Common myeloid progenitor, CD34-positive (primary cell): Measurements from ENCODE around the gene CIBAR2.

Source experiments
- CTCF ChIA-PET: fragments of 350-600 bp; sonication (Branson Sonifier 250); formaldehyde crosslinking; loops from one replicate; lab custom pipeline; 2021; ENCODE audit warnings: antibody characterized with exemption; lab: Charles Lee
- POLR2A ChIA-PET: fragments of 350-600 bp; sonication (Branson Sonifier 250); formaldehyde crosslinking; loops from one replicate; lab custom pipeline; 2021; ENCODE audit warnings: antibody characterized with exemption; lab: Charles Lee
- DNase-seq, 3 donors: peaks; one replicate each; pipeline versions ENCODE4 v3.0.0 to v3.0.0-alpha.2; 2013
- H3K27ac ChIP-seq, 2 experiments: 1 replicate in 1 of 2; 2 replicates in 1 of 2; pipeline ENCODE4 v1.7.0; 2013; ENCODE audit warnings: inconsistent platforms in 2 of 2, low read length in 2 of 2, mild to moderate bottlenecking in 2 of 2, low read depth in 1 of 2, moderate library complexity in 1 of 2; ENCODE audit not compliant: severe bottlenecking in 2 of 2, insufficient read depth in 1 of 2, poor library complexity in 1 of 2
- H3K27me3 ChIP-seq, 5 experiments: replicated peaks in 2 of 5; 1 replicate in 3 of 5; 2 replicates in 2 of 5; pipeline versions ENCODE4 v1.6.1 to v1.7.0; 2013; ENCODE audit warnings: low read length in 4 of 5, mild to moderate bottlenecking in 2 of 5, moderate library complexity in 2 of 5, inconsistent platforms in 1 of 5; ENCODE audit not compliant: insufficient read depth in 5 of 5, control insufficient read depth in 4 of 5
- H3K36me3 ChIP-seq, 4 experiments: 1 replicate in 2 of 4; 2 replicates in 2 of 4; pipeline versions ENCODE4 v1.6.1 to v1.7.0; 2013; ENCODE audit warnings: low read length in 3 of 4, control low read depth in 1 of 4, mild to moderate bottlenecking in 1 of 4; ENCODE audit not compliant: control insufficient read depth in 4 of 4, insufficient read depth in 4 of 4
- H3K4me1 ChIP-seq, 4 experiments: 1 replicate in 3 of 4; 2 replicates in 1 of 4; pipeline versions ENCODE4 v1.6.1 to v1.7.1; 2013; ENCODE audit warnings: low read length in 3 of 4, mild to moderate bottlenecking in 3 of 4, control low read depth in 1 of 4, inconsistent platforms in 1 of 4, moderate library complexity in 1 of 4; ENCODE audit not compliant: control insufficient read depth in 4 of 4, insufficient read depth in 4 of 4; ENCODE audit errors: control extremely low read depth in 1 of 4
- H3K4me3 ChIP-seq, 7 experiments: 1 replicate in 4 of 7; 2 replicates in 3 of 7; pipeline versions ENCODE4 v1.5.1 to v1.7.0; 2013; ENCODE audit warnings: mild to moderate bottlenecking in 7 of 7, low read length in 6 of 7, moderate library complexity in 6 of 7, inconsistent platforms in 2 of 7, low read depth in 2 of 7, control low read depth in 1 of 7; ENCODE audit not compliant: insufficient read depth in 4 of 7, control insufficient read depth in 1 of 7; ENCODE audit errors: extremely low read depth in 1 of 7
- H3K9me3 ChIP-seq, 5 experiments: 1 replicate in 4 of 5; 2 replicates in 1 of 5; pipeline versions ENCODE4 v1.6.1 to v1.7.1; 2013; ENCODE audit warnings: low read length in 4 of 5, mild to moderate bottlenecking in 2 of 5, inconsistent platforms in 1 of 5, low read depth in 1 of 5, moderate library complexity in 1 of 5; ENCODE audit not compliant: control insufficient read depth in 4 of 5, insufficient read depth in 2 of 5; ENCODE audit errors: control extremely low read depth in 1 of 5
- WGBS: methylation state at CpG from one replicate; pipeline ENCODE4 v1.1.5; 2013; ENCODE audit not compliant: insufficient coverage; 5-methylcytosine and 5-hydroxymethylcytosine counted together

CIBAR2 gene

DNA sequence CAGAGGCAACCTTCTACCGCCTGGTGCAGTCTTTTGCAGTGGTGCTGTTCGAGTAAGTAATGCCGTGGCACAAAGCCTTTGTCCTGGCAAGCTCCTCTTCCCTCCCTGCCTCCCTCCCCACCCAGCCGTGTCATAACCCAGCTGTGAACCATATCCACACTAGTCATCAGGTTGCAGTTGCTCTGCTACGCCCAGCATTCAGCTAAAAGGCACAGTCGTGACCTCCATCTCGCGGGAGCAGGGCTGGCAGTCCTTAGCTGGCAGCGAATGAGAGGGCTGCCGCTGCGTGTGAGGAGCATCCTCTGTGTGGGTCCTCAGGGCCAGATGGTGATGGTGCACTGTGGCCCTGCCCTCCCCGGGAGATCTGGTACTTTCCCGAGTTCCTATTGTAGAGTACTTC lies 39.3 kb downstream of the CIBAR2 start:
- H3K9me3 ChIP-seq: no peaks in the 10 kb centered on the region

DNA sequence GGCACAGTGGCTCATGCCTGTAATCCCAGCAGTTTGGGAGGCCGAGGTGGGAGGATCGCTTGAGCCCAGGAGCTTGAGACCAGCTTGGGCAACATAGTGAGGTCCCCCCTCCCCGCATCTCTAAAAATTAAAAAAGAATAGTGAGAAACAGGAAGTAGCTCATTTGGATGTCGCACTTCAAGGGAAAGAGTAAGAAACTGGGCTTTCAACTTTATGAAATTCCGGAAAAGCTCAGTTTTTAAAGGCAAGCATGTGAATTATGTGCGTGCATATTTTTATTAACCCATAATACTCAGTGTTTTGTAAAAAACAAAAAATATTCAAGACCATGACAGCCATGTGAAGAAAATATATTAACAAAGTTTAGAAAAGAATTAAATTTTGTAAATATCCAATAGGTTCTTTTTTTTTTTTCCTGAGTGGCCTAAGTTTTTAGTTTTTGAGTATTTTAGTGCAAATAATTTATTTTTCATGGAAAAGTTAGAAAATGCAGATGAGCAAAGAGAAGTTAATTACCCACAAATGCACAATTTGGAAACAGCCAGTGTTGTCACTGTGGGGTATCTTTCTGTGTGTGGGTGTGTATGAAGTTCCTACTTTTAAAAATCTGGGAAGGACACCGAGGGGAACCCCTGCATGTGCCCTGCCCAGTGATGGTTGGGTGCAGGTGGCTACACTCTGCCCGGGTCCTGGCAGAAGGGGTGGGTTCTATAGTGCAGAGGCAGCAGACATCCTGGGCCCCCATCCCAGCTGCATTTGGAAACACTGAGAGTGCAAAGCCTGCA lies 40.0 kb downstream of the CIBAR2 start:
- 95% methylated on average over 2 of the region's 8 CpGs for WGBS
- DNase-seq: no peak
- ChIA-PET CTCF (interaction anchor here (1.3 to 3.2 kb wide), 2 partner anchors 13 to 18 kb away, joined by 4 to 26 read pairs; no protein-coding TSS in a partner anchor), POLR2A (interaction anchor here (0.6 kb wide), 1 partner anchor 10 kb away, joined by 3 read pairs; no protein-coding TSS in a partner anchor)
- H3K9me3 ChIP-seq: no peaks in the 10 kb centered on the region
- no peaks in the 10 kb centered on the region for H3K27me3 ChIP-seq
- H3K36me3 ChIP-seq: peaks cover 0 to 2% (median 0%) of the 10 kb centered on the region in 4 experiments
- H3K4me3 ChIP-seq: no peak overlapping the region
- peaks cover 0 to 17% (median 14%) of the 10 kb centered on the region in 4 experiments for H3K4me1 ChIP-seq
- H3K27ac ChIP-seq: no peak overlapping the region

More for the DNA sequence above, 39.3 kb downstream of the CIBAR2 start:
- H3K27ac ChIP-seq: no peak overlapping the region
- POLR2A ChIA-PET: interaction anchor here (0.6 kb wide), 1 partner anchor 10 kb away, joined by 3 read pairs; no protein-coding TSS in a partner anchor
- CTCF ChIA-PET: interaction anchor here (1.3 to 3.2 kb wide), 3 partner anchors 13 to 18 kb away, joined by 4 to 26 read pairs (median 8); no protein-coding TSS in a partner anchor
- no peak overlapping the region for H3K4me3 ChIP-seq
- peak in 1 of 3 donors; percentile 15 for DNase-seq
- H3K4me1 ChIP-seq: peaks cover 0 to 24% (median 21%) of the 10 kb centered on the region in 4 experiments
- no peaks in the 10 kb centered on the region for H3K27me3 ChIP-seq
- 97% methylated on average over 8 of the region's 13 CpGs for WGBS
- H3K36me3 ChIP-seq: peaks cover 0 to 2% (median 0%) of the 10 kb centered on the region in 4 experiments

DNA sequence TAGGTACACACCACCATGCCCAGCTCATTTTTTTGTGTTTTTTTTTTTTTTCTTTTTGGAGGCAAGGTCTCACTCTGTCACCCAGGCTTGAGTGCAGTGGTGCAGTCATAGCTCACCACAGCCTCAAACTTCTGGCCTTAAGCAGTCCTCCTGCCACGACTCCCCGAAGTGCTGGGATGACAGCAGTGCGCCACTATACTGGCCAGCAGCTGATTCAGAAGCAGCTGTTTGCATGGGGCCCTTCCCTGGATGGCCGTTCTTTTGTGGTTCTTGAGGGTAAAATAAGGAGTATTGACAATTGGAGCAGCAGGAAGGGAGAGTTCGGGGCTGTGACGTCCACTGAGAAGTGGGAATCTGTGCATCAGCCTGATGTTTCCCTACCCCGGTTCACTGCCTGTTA lies 43.1 kb downstream of the CIBAR2 start:
- CTCF ChIA-PET: interaction anchor here (0.7 to 1.3 kb wide), 4 partner anchors 9 to 500 kb away, joined by 3 to 6 read pairs (median 4); no protein-coding TSS in a partner anchor
- Histone ChIP-seq H3K36me3 (peaks cover 0 to 2% (median 0%) of the 10 kb centered on the region in 4 experiments), H3K27ac (no peak overlapping the region), H3K9me3 (no peaks in the 10 kb centered on the region), H3K4me1 (no peaks in the 10 kb centered on the region), H3K27me3 (no peaks in the 10 kb centered on the region), H3K4me3 (no peak overlapping the region)
- POLR2A ChIA-PET: interaction anchor here (0.6 kb wide), 1 partner anchor 321 kb away, joined by 4 read pairs; no protein-coding TSS in a partner anchor
- DNase-seq: no peak
- WGBS: 100% methylated on average over 6 of the region's 7 CpGs

DNA sequence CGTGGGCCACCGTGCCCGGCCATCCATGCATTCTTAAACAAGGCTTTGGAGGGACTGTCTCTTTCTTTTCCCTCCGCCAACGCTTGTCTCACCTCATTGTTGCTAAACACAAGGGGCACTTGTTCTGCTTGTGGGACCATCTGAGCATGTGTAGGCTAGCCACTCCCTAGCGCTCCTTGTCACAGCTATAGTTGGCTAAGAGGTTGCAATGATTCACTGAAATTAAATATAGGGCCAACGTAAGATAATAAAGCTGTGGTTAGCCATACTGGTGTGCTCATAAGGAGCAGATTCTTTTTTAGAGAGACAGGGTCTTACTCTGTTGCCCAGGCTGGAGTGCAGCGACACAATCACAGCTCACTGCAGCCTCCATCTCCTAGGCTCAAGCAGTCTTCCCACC lies 43.5 kb downstream of the CIBAR2 start:
- no peak overlapping the region for H3K27ac ChIP-seq
- H3K4me1 ChIP-seq: no peaks in the 10 kb centered on the region
- 93% methylated on average over 8 of the region's 8 CpGs for WGBS
- no peaks in the 10 kb centered on the region for H3K9me3 ChIP-seq
- ChIA-PET CTCF (interaction anchor here (0.8 to 1.3 kb wide), 3 partner anchors 10 to 18 kb away, joined by 3 to 6 read pairs (median 4); no protein-coding TSS in a partner anchor), POLR2A (interaction anchor here (0.6 kb wide), 1 partner anchor 321 kb away, joined by 4 read pairs; no protein-coding TSS in a partner anchor)
- H3K4me3 ChIP-seq: no peak overlapping the region
- H3K36me3 ChIP-seq: peaks cover 0 to 2% (median 0%) of the 10 kb centered on the region in 4 experiments
- no peaks in the 10 kb centered on the region for H3K27me3 ChIP-seq
- no peak for DNase-seq

DNA sequence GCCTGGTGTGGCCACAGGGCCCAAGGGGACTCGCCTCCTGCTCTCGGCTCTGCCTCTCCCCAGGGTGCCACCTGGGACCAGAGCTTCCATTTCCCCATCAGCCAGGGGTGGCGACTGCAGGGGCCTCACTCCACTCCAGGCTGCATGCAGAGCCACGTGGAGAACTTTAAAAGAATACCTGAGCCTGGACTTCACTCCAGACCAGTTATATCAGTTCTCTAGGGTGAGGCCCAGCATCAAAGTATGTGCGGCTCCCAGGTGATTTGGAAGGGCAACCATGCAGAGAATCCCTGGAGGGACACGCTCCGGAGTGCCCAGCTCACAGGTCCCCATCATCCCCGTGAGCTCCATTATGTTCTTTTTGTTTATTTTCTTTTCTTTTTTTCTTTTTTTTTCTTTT lies 44.8 kb downstream of the CIBAR2 start:
- no peaks in the 10 kb centered on the region for H3K9me3 ChIP-seq
- DNase-seq: no peak
- peaks cover 0 to 2% (median 0%) of the 10 kb centered on the region in 4 experiments for H3K36me3 ChIP-seq
- 96% methylated on average over 3 of the region's 8 CpGs for WGBS
- H3K27me3 ChIP-seq: no peaks in the 10 kb centered on the region
- ChIA-PET CTCF (interaction anchor here (0.8 to 1.3 kb wide), 5 partner anchors 8 to 92 kb away, joined by 3 to 4 read pairs (median 3); no protein-coding TSS in a partner anchor), POLR2A (no interaction called here)
- no peak overlapping the region for H3K4me3 ChIP-seq
- H3K27ac ChIP-seq: no peak overlapping the region
- peaks cover 0 to 4% (median under 1%) of the 10 kb centered on the region in 4 experiments for H3K4me1 ChIP-seq

DNA sequence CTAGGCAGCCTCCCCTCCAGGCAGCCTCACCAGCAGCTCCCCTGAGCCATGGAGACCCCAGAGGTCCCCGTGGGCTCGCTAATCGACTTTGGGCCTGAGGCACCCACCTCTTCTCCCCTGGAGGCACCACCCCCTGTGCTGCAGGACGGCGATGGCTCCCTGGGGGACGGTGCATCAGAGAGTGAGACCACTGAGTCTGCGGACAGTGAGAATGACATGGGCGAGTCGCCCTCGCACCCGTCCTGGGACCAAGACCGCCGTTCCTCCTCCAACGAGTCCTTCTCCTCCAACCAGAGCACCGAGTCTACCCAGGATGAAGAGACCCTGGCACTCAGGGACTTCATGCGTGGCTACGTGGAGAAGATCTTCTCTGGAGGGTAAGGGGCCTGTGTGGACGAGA lies 45.2 kb downstream of the CIBAR2 start:
- Histone ChIP-seq H3K27ac (no peak overlapping the region), H3K4me3 (no peak overlapping the region), H3K9me3 (no peaks in the 10 kb centered on the region), H3K36me3 (peaks cover 0 to 2% (median 0%) of the 10 kb centered on the region in 4 experiments), H3K27me3 (no peaks in the 10 kb centered on the region), H3K4me1 (peaks cover under 1 to 8% (median 5%) of the 10 kb centered on the region in 4 experiments)
- DNase-seq: no peak
- ChIA-PET CTCF (interaction anchor here (1.0 to 1.3 kb wide), 5 partner anchors 9 to 70 kb away, joined by 3 to 4 read pairs (median 3); no protein-coding TSS in a partner anchor), POLR2A (no interaction called here)
- WGBS: 97% methylated on average over 11 of the region's 18 CpGs
